PC-9 (cell line): Measurements from ENCODE around the gene NUBPL.

Source experiments
- EZH2 ChIP-seq: fragments of 200-600 bp; sonication (generic); IDR thresholded peaks from 2 replicates; pipeline ENCODE4 v1.8.0; 2017; ENCODE audit warnings: antibody characterized with exemption, low read depth
- TF ChIP-seq, protein P1 (sequence below): fragments of 200-600 bp; sonication (generic); conservative IDR thresholded peaks from 2 replicates; pipeline ENCODE4 v1.6.1; 2017; ENCODE audit warnings: mixed run types, antibody characterized with exemption, mild to moderate bottlenecking, moderate library complexity

DNA sequence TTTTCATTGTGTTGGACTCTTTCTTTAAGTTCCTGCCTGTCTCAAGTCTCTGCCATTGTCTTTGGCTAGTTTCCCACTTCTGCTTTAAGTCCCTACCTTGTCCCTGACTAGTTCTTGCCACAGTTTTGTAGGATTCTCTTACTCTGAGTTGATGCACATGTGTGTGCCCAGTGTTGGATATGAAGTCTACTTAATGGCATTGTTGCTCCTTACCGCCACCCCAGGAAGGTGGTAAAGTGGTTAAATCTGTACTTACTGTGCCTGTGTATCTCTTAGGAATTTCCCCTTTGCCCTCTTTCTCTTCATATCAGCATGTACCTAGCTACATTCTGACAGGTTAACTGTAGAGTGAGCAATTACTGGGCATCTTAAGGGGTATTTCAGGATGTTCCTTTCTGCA, 227.1 kb downstream of the NUBPL start:
- TF ChIP-seq, protein P1, sequence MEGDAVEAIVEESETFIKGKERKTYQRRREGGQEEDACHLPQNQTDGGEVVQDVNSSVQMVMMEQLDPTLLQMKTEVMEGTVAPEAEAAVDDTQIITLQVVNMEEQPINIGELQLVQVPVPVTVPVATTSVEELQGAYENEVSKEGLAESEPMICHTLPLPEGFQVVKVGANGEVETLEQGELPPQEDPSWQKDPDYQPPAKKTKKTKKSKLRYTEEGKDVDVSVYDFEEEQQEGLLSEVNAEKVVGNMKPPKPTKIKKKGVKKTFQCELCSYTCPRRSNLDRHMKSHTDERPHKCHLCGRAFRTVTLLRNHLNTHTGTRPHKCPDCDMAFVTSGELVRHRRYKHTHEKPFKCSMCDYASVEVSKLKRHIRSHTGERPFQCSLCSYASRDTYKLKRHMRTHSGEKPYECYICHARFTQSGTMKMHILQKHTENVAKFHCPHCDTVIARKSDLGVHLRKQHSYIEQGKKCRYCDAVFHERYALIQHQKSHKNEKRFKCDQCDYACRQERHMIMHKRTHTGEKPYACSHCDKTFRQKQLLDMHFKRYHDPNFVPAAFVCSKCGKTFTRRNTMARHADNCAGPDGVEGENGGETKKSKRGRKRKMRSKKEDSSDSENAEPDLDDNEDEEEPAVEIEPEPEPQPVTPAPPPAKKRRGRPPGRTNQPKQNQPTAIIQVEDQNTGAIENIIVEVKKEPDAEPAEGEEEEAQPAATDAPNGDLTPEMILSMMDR: no peak
- no peak for TF ChIP-seq EZH2
